HG03066 (cell line): ENCODE data around the gene SLC29A1.

Experiments
- ATAC-seq: cut with Tn5 transposase; IDR thresholded peaks from one replicate; pipeline ENCODE4 v1.9.1; 2021; ENCODE audit warnings: low read depth; ENCODE audit not compliant: unreplicated experiment

Gene SLC29A1

DNA sequence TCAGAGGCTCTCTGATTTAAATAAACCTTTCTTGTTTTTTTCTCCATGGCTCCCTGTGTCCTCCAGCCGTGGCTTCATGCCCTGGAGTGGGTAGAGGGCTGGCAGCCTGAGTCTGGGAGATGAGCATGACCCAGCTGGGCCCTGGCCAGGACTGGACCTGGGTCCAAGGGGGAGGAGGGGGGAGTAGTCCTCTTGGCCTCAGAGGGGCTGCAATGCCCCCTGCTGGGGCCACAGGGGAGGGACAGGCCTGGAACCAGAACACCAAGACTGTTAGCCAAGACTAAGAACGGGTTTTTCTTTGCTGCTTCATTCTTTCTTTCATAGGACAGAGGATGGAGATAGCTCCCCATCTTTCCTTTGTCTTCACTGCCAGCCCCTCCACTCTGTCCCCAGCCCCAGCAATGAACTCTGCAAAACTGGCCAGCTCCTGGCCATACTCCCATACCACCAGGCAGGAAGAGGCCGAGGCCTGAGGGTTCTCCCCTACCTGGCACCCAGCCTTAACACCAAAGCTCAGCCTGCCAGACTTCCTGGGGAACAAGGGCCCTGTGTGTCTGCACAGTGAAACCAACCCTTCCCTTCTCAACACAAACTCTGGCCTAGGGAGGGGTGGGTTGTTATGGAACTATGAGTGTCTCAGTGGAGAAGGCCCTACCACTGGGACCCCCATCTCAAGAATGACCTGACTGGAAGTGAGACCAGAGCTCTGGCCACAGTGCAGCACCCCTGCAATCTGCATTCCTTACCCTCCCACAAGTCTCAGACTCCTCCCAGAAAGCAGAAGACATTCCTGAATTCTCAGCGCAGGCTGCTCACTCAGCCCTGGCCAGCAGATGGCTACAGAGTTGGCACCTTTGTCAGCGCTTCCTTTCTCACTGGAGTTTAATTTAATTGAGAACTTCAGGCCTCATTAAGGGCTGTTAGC lies 11.0 kb downstream of the SLC29A1 start:
- ATAC-seq, result no peak

- ATAC-seq, result no peak
Measured at GRCh38 chr6:44235269-44235668, 11.9 kb downstream of the SLC29A1 start.

GRCh38 chr6:44235891-44236516 lies 12.6 kb downstream of the SLC29A1 start:
- no peak for ATAC-seq

- peak; percentile 58 for ATAC-seq
Measured at GRCh38 chr6:44237021-44237812, 13.8 kb downstream of the SLC29A1 start.

- peak; percentile 84 for ATAC-seq
Measured at GRCh38 chr6:44237813-44238433, 14.5 kb downstream of the SLC29A1 start.

DNA sequence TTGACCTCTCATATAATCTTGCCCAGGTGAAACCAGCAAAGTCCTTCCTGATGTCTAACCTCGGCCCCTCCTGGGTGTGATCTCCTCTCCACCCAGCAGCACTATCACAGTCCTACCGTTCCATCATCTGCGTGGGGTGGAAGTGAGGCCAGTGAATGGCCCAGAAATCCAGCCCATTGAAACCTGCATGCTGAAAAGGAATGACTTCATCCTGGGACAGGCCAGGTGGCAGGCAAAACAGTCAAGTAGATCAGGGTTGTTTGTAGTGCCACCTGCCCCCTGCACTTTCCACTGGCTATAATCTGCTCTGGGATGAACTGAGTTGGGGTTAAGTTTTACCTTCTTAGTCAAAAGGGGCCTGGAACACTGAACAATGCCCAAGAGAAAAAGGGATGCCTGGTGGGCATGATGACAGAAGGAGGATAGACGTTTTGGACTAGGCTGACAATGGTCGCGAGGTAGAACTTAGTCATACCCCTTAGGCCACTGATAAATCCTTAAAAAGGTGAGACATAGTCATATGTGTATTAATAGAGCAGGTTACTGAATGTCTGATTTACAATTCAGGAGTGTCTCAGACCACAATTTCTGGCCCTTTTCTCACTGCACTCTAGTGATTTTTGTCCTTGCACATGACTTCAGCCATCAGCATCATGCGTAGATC lies 15.4 kb downstream of the SLC29A1 start:
- no peak for ATAC-seq

DNA sequence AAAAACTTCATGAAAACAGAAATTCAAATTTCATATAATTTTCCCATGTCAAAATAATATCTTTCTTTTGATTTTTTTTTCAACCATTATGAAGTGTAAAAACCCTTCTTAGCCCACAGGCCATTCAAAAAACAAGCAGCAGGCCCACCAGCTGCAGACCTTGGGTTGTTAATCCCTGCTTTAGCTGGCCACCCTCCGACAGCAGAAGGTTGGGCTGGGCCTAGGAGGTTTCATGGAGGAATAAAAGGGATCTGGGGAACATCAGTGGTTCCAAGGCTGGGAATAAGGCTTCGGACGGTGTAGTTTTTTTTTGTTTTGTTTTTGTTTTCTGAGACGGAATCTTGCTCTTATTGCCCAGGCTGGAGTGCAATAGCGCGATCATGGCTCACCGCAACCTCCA lies 19.9 kb downstream of the SLC29A1 start:
- no peak for ATAC-seq

- ATAC-seq, result no peak
Measured at GRCh38 chr6:44245391-44245911, 22.1 kb downstream of the SLC29A1 start.

- ATAC-seq, result peak; percentile 38
Measured at GRCh38 chr6:44245912-44246662, 22.7 kb downstream of the SLC29A1 start.

GRCh38 chr6:44246663-44247337 lies 23.4 kb downstream of the SLC29A1 start, which contains the start of gene HSP90AB1:
Gene HSP90AB1, plus strand, starts transcription at chr6:44247101. Its CDS starts 1,529 bp downstream, at chr6:44248630.
- peak; percentile 63 for ATAC-seq

DNA sequence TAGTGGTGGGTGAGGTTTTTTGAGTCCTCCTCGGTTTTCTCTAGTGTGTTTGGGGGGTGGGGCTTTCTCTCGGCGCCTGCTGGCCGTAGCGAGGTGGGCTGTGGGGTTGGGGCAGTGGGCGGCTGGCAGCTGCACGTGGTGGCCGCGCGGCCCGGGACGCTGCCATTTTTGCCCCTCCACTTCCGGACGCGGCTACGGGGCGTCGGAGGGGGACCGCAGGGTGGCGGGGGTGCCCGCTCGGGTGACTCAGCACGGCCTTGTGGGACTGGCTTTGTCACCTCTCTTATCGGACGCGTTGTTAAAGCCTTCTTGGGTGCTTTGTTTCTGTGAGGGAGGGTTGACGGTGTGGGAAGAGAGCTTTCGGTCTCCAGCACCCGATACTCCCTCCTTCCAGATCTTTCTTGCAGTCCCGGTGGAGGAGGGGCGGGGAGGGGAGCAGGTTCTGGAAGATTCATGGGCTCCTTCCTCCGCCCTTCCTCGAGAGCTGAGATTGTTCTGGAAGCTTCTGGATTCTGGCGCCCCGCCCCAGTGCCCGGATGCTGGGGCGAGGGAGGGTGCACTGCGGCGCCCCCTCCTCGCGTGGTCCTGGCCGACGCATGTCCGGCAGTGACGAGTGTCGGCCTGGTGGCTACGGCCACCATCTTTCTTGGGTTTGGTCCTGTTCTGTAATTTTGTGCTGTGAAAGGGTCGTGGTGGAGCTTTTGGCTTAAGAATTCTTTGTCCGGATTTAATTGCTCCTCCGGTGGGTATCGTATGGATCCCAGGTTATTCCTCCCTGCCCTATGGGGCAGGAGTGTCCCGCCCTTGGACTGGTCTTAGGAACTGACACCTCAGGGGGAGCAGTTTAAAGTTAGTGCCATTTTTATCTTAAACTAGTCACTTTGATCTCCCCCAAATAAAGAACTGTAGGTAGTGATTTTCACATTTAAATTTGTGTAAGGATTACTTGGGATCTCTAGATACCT lies 24.2 kb downstream of the SLC29A1 start:
- peak; percentile 28 for ATAC-seq

DNA sequence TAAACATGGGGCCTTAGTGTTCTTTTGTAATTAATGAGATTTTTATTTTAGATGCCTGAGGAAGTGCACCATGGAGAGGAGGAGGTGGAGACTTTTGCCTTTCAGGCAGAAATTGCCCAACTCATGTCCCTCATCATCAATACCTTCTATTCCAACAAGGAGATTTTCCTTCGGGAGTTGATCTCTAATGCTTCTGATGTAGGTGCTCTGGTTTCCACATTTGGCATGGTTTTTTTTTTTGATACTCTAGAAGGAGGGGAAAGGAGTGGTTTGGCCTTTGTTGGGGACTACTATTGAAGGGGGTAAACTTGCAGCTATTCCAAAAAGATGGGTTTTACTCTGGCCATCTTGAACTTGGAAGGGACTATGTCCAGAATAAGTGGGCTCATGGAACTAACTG lies 25.2 kb downstream of the SLC29A1 start:
- no peak for ATAC-seq

- ATAC-seq, result no peak
Measured at GRCh38 chr6:44249082-44249748, 25.8 kb downstream of the SLC29A1 start.

GRCh38 chr6:44250067-44250717 lies 26.8 kb downstream of the SLC29A1 start:
- ATAC-seq, result no peak

- ATAC-seq, result no peak
Measured at GRCh38 chr6:44250718-44251123, 27.3 kb downstream of the SLC29A1 start.
